Measurements from ENCODE around the gene TXNDC5. TPM values are rescaled to one million over a fixed set of nuclear protein-coding genes. Genes with fewer than 3 reads are reported as not detected.

The TXNDC5 gene
- total RNA-seq, 2 experiments from 2014 or later, result 60.7 to 62.2 TPM

GRCh38 chr6:7878401-7878964 lies 32.1 kb downstream of the TXNDC5 start:
- Mint-ChIP-seq H3K4me1 (ENCODE audit: low read depth) (no peaks in the 10 kb centered on the region), H3K27me3 (ENCODE audit: low read depth) (no peaks in the 10 kb centered on the region), H3K4me3 (no peak overlapping the region), H3K36me3 (ENCODE audit: low read depth) (peaks cover 27% of the 10 kb centered on the region), H3K9me3 (peaks cover 7% of the 10 kb centered on the region), H3K27ac (no peak overlapping the region)
- intact Hi-C loops (cut with micrococcal nuclease), result no loop called here
- CTCF ChIA-PET, result no interaction called here
- no peak for DNase-seq

- H3K4me1 Mint-ChIP-seq (ENCODE audit: low read depth), result no peaks in the 10 kb centered on the region
- H3K9me3 Mint-ChIP-seq, result peaks cover 12% of the 10 kb centered on the region
- H3K27ac Mint-ChIP-seq, result no peak overlapping the region
- DNase-seq, result no peak
- H3K36me3 Mint-ChIP-seq (ENCODE audit: low read depth), result no peaks in the 10 kb centered on the region
- no peaks in the 10 kb centered on the region for H3K27me3 Mint-ChIP-seq (ENCODE audit: low read depth)
- CTCF ChIA-PET, result no interaction called here
- intact Hi-C loops (cut with micrococcal nuclease), result no loop called here
- no peak overlapping the region for H3K4me3 Mint-ChIP-seq
Measured at GRCh38 chr6:7868926-7869325, 41.7 kb downstream of the TXNDC5 start.

DNA sequence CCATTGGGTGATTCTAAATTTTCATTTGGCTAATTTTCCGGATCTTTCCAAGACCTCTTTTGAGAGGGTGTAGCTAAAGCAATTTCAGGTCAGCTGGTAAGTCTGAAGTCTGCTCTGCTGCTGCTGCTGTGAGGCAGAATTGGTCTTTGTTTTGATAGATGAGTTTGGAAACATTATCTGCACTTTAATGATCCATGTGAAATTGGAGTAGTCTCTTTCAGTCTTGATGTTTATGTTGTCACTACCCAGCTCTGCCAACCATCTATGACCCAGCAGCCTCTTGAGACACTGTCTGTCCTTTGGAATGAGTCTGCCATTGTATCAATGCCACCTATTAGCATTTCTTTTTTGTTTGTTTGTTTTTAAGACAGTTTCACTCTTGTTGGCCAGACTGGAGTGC lies 44.1 kb downstream of the TXNDC5 start:
- no peaks in the 10 kb centered on the region for H3K9me3 Mint-ChIP-seq
- no peak for DNase-seq
- intact Hi-C loops (cut with micrococcal nuclease), result no loop called here
- peaks cover 3% of the 10 kb centered on the region for H3K27me3 Mint-ChIP-seq (ENCODE audit: low read depth)
- CTCF ChIA-PET, result no interaction called here
- H3K36me3 Mint-ChIP-seq (ENCODE audit: low read depth), result no peaks in the 10 kb centered on the region
- no peaks in the 10 kb centered on the region for H3K4me1 Mint-ChIP-seq (ENCODE audit: low read depth)
- H3K27ac Mint-ChIP-seq, result no peak overlapping the region
- H3K4me3 Mint-ChIP-seq, result no peak overlapping the region

DNA sequence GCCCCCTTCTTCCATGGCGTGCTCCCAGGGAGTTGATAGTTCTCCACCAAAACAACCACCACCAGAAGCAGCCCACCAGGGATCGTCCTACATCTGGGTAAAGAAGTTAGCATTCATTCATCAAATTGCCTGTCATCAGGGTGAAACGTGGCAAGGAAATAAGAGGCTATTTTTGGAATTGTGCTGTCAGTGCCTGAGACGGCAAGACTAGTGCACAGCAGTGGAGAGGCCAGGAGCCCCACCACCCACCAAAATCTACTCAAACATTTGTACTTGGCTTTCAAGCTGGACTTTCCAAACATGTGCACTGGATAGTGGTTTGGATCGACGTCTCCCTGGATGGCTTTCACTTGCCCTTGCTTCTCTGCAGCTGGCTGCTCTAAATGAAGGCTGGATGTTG lies 44.8 kb downstream of the TXNDC5 start:
- no peak for DNase-seq
- H3K27me3 Mint-ChIP-seq (ENCODE audit: low read depth), result peaks cover 3% of the 10 kb centered on the region
- intact Hi-C loops (cut with micrococcal nuclease), result no loop called here
- H3K4me3 Mint-ChIP-seq, result no peak overlapping the region
- no peaks in the 10 kb centered on the region for H3K9me3 Mint-ChIP-seq
- no peaks in the 10 kb centered on the region for H3K36me3 Mint-ChIP-seq (ENCODE audit: low read depth)
- CTCF ChIA-PET, result no interaction called here
- no peaks in the 10 kb centered on the region for H3K4me1 Mint-ChIP-seq (ENCODE audit: low read depth)
- H3K27ac Mint-ChIP-seq, result no peak overlapping the region

DNA sequence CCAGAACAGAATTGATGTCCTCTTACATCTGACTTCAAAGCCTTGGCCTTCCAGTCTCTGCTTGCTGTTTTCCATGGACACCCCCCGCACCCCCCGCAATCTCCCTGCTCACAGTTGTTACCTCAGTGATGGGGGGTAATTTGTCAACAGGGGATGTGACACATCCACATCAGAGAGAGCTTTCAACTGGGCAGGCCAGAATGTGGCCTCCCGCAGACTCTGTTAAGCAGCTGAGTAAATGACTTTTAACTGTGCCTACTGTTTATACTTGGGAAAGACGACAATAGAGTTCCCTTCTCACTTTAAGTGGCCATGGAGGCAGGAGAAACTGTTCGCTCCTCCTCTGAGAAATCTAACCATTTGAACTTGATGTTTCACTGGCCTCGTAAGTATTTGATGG lies 51.0 kb downstream of the TXNDC5 start:
- CTCF ChIA-PET, result no interaction called here
- H3K9me3 Mint-ChIP-seq, result no peaks in the 10 kb centered on the region
- H3K4me3 Mint-ChIP-seq, result no peak overlapping the region
- no peaks in the 10 kb centered on the region for H3K36me3 Mint-ChIP-seq (ENCODE audit: low read depth)
- intact Hi-C loops (cut with micrococcal nuclease), result no loop called here
- no peak for DNase-seq
- H3K27ac Mint-ChIP-seq, result no peak overlapping the region
- peaks cover 8% of the 10 kb centered on the region for H3K27me3 Mint-ChIP-seq (ENCODE audit: low read depth)
- H3K4me1 Mint-ChIP-seq (ENCODE audit: low read depth), result no peaks in the 10 kb centered on the region

GRCh38 chr6:7851780-7852179 lies 58.8 kb downstream of the TXNDC5 start:
- intact Hi-C loops (cut with micrococcal nuclease), result no loop called here

GRCh38 chr6:7848229-7848628 lies 62.4 kb downstream of the TXNDC5 start:
- Mint-ChIP-seq H3K4me3 (no peak overlapping the region), H3K4me1 (ENCODE audit: low read depth) (no peaks in the 10 kb centered on the region), H3K9me3 (peaks cover 10% of the 10 kb centered on the region)

More at GRCh38 chr6:7851780-7852179, 58.8 kb downstream of the TXNDC5 start:
- peaks cover 10% of the 10 kb centered on the region for H3K9me3 Mint-ChIP-seq
- no peak for DNase-seq
- no peak overlapping the region for H3K27ac Mint-ChIP-seq
- H3K4me1 Mint-ChIP-seq (ENCODE audit: low read depth), result no peaks in the 10 kb centered on the region
- no peaks in the 10 kb centered on the region for H3K36me3 Mint-ChIP-seq (ENCODE audit: low read depth)
- no peak overlapping the region for H3K4me3 Mint-ChIP-seq
- CTCF ChIA-PET, result no interaction called here
- H3K27me3 Mint-ChIP-seq (ENCODE audit: low read depth), result no peaks in the 10 kb centered on the region

DNA sequence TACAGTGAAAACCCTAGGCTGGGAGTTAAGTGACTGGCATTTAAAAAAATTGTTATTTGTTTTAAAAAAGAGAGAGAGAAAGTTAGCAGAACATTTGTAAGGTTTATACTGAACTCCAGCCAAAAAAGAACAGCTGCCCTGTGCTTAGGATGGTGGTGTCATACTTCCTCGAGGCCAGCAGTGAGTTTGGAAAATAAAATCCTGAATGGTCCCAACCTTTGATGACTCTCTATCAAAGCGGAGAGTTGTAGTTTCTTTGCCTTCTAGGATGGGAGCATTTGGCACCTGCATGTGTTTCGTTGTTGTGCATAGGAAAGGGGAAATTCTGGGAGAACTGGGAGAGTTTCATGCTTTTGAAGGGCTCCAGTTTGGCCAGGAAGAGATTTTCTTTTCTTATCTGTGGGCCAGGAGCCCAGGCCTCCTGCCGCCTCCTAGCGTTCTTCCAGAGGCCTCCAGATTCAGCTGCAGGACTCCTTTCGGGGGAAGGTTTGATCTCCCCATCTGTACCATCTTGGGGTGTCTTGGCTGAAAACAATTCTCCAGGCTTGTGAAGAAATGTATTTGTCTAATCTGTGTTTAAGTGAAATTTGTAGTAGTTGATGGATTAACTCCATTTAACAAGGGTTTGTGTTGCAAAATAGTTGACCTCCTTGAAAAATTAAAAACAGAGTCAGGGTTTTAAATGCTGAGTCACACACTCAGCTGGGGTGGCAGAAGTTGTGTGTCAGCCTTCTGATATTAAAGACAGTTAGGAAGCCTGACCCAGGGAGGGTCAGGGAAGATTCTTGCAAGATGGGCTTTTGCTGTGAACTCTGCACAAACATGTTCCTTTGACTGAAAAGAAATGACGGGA lies 63.4 kb downstream of the TXNDC5 start:
- CTCF ChIA-PET, result no interaction called here
- H3K9me3 Mint-ChIP-seq, result peaks cover 4% of the 10 kb centered on the region
- no peaks in the 10 kb centered on the region for H3K36me3 Mint-ChIP-seq (ENCODE audit: low read depth)
- H3K4me1 Mint-ChIP-seq (ENCODE audit: low read depth), result no peaks in the 10 kb centered on the region
- H3K27ac Mint-ChIP-seq, result no peak overlapping the region
- intact Hi-C loops (cut with micrococcal nuclease), result no loop called here
- no peak overlapping the region for H3K4me3 Mint-ChIP-seq
- H3K27me3 Mint-ChIP-seq (ENCODE audit: low read depth), result peaks cover 11% of the 10 kb centered on the region
- no peak for DNase-seq

More at GRCh38 chr6:7848229-7848628, 62.4 kb downstream of the TXNDC5 start:
- intact Hi-C loops (cut with micrococcal nuclease), result no loop called here
- Mint-ChIP-seq H3K36me3 (ENCODE audit: low read depth) (no peaks in the 10 kb centered on the region), H3K27ac (no peak overlapping the region), H3K27me3 (ENCODE audit: low read depth) (peaks cover 11% of the 10 kb centered on the region)
- CTCF ChIA-PET, result no interaction called here
- DNase-seq, result no peak

DNA sequence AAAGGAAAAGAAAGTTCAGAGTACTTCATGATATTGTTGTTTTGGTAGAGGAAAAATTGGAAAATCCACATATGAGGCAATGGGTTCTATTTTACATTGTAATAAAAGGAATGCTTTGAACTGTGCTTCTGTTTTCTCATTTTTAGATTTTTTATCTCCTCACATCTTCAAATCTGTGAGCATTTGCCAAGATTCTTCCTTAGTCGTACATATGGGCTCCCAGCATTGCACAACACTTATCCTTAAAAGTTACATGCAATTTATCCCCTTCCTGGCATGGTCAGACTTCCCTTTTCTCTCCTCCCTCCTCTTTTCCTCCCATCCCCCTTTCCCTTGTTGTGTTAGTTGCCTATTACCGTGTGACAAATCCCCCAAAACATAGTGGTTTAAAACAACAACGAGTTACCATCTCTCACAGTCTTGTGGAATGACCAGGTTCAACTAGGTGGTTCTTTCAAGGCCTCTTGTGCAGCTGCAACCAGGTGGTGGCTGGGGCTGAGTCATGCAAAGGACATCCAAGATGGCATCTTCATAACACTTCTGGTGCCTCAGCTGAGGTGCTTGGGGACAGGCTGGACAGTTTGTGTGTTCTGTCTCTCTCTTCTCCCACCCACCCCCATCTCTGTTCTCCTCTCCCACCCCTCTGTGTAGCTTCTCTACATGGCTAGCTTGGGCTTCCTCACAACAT lies 68.7 kb downstream of the TXNDC5 start:
- Mint-ChIP-seq H3K27ac (no peak overlapping the region), H3K4me1 (ENCODE audit: low read depth) (no peaks in the 10 kb centered on the region), H3K4me3 (no peak overlapping the region), H3K9me3 (no peaks in the 10 kb centered on the region), H3K36me3 (ENCODE audit: low read depth) (no peaks in the 10 kb centered on the region), H3K27me3 (ENCODE audit: low read depth) (peaks cover 14% of the 10 kb centered on the region)
- intact Hi-C loops (cut with micrococcal nuclease), result no loop called here
- DNase-seq, result no peak
- CTCF ChIA-PET, result interaction anchor here (0.7 kb wide), 1 partner anchor 119 kb away, joined by 3 read pairs; no protein-coding TSS in a partner anchor

DNA sequence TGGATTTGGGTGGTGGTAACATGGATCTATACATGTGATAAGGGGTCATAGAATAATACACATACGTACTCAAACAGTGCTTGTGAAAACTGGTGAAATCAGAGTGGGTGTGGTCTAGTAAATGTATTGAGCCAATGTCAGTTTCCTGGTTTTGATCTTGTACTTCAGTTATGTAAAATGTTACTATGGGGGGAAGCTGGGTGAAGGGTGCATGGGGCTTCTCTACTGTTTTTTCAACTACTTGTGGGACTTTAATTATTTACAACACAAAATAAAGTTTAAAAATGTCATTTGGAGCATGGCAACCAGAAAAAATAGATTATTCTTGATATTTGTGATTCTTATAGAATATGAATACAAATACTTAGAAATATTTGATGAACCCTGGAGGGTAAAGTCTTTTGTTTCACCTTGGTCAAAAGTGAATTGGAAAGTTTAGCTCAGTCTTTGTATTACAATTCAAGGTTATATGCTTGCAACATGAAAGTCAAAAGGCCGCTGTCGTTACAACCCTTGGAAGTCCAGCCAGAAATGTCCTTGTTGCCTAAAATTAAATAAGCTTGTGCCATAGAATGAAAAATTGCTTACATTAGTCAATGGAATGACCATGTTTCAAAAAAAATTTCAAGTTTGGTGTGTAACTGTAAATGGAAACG lies 74.1 kb downstream of the TXNDC5 start:
- Mint-ChIP-seq H3K27ac (no peak overlapping the region), H3K36me3 (ENCODE audit: low read depth) (no peaks in the 10 kb centered on the region), H3K4me3 (no peak overlapping the region), H3K27me3 (ENCODE audit: low read depth) (peaks cover 12% of the 10 kb centered on the region), H3K4me1 (ENCODE audit: low read depth) (no peaks in the 10 kb centered on the region), H3K9me3 (no peaks in the 10 kb centered on the region)
- CTCF ChIA-PET, result no interaction called here
- no peak for DNase-seq
- intact Hi-C loops (cut with micrococcal nuclease), result no loop called here

GRCh38 chr6:7833751-7834070 lies 76.9 kb downstream of the TXNDC5 start:
- Mint-ChIP-seq H3K4me3 (no peak overlapping the region), H3K27ac (no peak overlapping the region), H3K27me3 (ENCODE audit: low read depth) (peaks cover 19% of the 10 kb centered on the region), H3K4me1 (ENCODE audit: low read depth) (no peaks in the 10 kb centered on the region), H3K9me3 (peaks cover 8% of the 10 kb centered on the region), H3K36me3 (ENCODE audit: low read depth) (no peaks in the 10 kb centered on the region)
- no peak for DNase-seq
- CTCF ChIA-PET, result interaction anchor here (0.6 kb wide), 1 partner anchor 27 kb away, joined by 3 read pairs; no protein-coding TSS in a partner anchor
- intact Hi-C loops (cut with micrococcal nuclease), result no loop called here

DNA sequence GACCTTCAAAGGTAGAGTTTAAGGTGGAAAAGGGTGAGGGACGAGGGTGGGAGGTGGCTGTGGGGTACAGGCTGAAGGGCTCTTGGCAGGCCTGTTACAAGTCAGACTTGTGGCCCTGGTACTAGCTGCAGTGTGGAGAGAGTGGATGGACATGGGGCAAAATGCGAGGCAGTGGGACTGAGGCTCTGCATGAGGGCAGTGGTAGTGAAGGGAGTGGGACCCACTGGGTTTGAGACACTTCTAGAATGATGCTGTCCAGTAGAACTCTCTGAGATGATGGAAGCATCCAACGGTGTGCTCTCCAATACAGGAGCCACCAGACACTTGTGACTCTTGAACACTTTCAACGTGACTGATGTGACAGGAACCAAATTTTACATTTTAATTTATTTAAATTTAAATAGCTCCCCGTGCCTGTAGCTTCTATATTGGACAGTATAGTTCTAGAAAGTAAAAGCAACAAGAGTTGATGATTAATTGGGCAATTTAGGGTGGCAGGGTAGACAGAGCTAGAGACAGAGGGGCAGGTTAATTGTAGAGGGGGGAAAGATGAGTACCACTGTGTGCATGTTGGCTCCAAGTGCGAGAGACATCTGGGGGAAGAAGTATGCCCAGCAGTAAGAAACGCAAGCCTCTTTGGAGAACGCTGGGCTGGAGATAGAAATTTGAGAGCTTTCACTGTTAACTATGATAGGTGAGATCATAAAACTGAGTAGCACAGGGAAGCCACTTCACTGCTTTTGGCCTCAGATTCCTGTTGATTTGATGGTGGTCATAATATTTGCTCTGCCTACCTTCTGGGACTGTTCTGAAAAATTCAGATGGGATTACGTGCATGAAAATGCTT lies 77.5 kb downstream of the TXNDC5 start:
- DNase-seq, result no peak
- intact Hi-C loops (cut with micrococcal nuclease), result no loop called here
- Mint-ChIP-seq H3K4me1 (ENCODE audit: low read depth) (no peaks in the 10 kb centered on the region), H3K27ac (no peak overlapping the region), H3K27me3 (ENCODE audit: low read depth) (peaks cover 19% of the 10 kb centered on the region), H3K9me3 (peaks cover 8% of the 10 kb centered on the region), H3K4me3 (no peak overlapping the region), H3K36me3 (ENCODE audit: low read depth) (no peaks in the 10 kb centered on the region)
- CTCF ChIA-PET, result interaction anchor here (0.6 kb wide), 1 partner anchor 26 kb away, joined by 3 read pairs; no protein-coding TSS in a partner anchor
